MM.1S (cell line): ENCODE results near the gene PRIMA1.

ENCODE experiments used
- DNase-seq: peaks from one replicate; pipeline ENCODE4 v3.0.0-alpha.2; 2015
- H2AFZ ChIP-seq: fragments of 300-600 bp; sonication (generic); 2 replicates; pipeline ENCODE4 v1.6.0; 2016; ENCODE audit warnings: antibody characterized with exemption, low read length
- H3F3A ChIP-seq: fragments of 300-600 bp; sonication (generic); 2 replicates; pipeline ENCODE4 v1.6.1; 2016; ENCODE audit warnings: mild to moderate bottlenecking, antibody characterized with exemption, low read length, moderate library complexity, mixed read lengths; ENCODE audit not compliant: insufficient read depth
- H3K27ac ChIP-seq: fragments of 300-600 bp; sonication (generic); 2 replicates; pipeline ENCODE4 v1.5.1; 2016; ENCODE audit warnings: mild to moderate bottlenecking, low read length
- H3K27me3 ChIP-seq: fragments of 300-600 bp; sonication (generic); replicated peaks from 2 replicates; pipeline ENCODE4 v1.6.0; 2016; ENCODE audit warnings: low read length; ENCODE audit not compliant: insufficient read depth
- H3K36me3 ChIP-seq: fragments of 300-600 bp; sonication (generic); replicated peaks from 2 replicates; pipeline ENCODE4 v1.6.1; 2016; ENCODE audit warnings: mild to moderate bottlenecking, low read length, mixed read lengths; ENCODE audit not compliant: insufficient read depth
- H3K4me1 ChIP-seq: fragments of 300-600 bp; sonication (generic); 2 replicates; pipeline ENCODE4 v1.6.1; 2016; ENCODE audit warnings: low read length, mixed read lengths
- H3K4me2 ChIP-seq: fragments of 300-600 bp; sonication (generic); 2 replicates; pipeline ENCODE4 v1.6.0; 2016; ENCODE audit warnings: low read depth, low read length
- H3K4me3 ChIP-seq: fragments of 300-600 bp; sonication (generic); 2 replicates; pipeline ENCODE4 v1.5.1; 2016; ENCODE audit warnings: low read length, mixed read lengths
- H3K79me2 ChIP-seq: fragments of 300-600 bp; sonication (generic); 2 replicates; pipeline ENCODE4 v1.6.1; 2016; ENCODE audit warnings: mixed run types, low read length, mixed read lengths
- H3K9ac ChIP-seq: fragments of 300-600 bp; sonication (generic); 2 replicates; pipeline ENCODE4 v1.6.1; 2016; ENCODE audit warnings: low read length, mixed read lengths
- H3K9me2 ChIP-seq: fragments of 300-600 bp; sonication (generic); replicated peaks from 2 replicates; pipeline ENCODE4 v1.6.1; 2016; ENCODE audit warnings: mild to moderate bottlenecking, low read length, mixed read lengths; ENCODE audit not compliant: insufficient read depth
- H3K9me3 ChIP-seq: fragments of 300-600 bp; sonication (generic); replicated peaks from 2 replicates; pipeline ENCODE4 v1.6.1; 2016; ENCODE audit warnings: mild to moderate bottlenecking, low read length, mixed read lengths; ENCODE audit not compliant: insufficient read depth
- H4K20me1 ChIP-seq: fragments of 300-600 bp; sonication (generic); 2 replicates; pipeline ENCODE4 v1.6.1; 2016; ENCODE audit warnings: mild to moderate bottlenecking, low read length, moderate library complexity, mixed read lengths; ENCODE audit not compliant: insufficient read depth
- EZH2 ChIP-seq: fragments of 300-600 bp; sonication (generic); optimal IDR thresholded peaks from 2 replicates; pipeline ENCODE3; 2017; ENCODE audit warnings: low read depth, mild to moderate bottlenecking, antibody characterized with exemption, low read length, mixed read lengths
- EZH2phosphoT487 ChIP-seq: fragments of 300-600 bp; sonication (generic); IDR thresholded peaks from 2 replicates; pipeline ENCODE4 v1.6.1; 2018; ENCODE audit warnings: antibody characterized with exemption, low read length
- TF ChIP-seq, protein P1 (sequence below): fragments of 300-600 bp; sonication (generic); IDR thresholded peaks from 2 replicates; pipeline ENCODE4 v1.5.1; 2016; ENCODE audit warnings: antibody characterized with exemption, low read length, mixed read lengths

Gene PRIMA1

GRCh38 chr14:93748208-93749075 is 39.8 kb downstream of the PRIMA1 start:
- Histone ChIP-seq H3K79me2 (no peaks in the 10 kb centered on the region), H3K9me2 (no peaks in the 10 kb centered on the region), H3K4me1 (no peaks in the 10 kb centered on the region), H2AFZ (no peak overlapping the region), H3K27me3 (no peaks in the 10 kb centered on the region), H4K20me1 (no peaks in the 10 kb centered on the region), H3K9me3 (no peaks in the 10 kb centered on the region), H3K9ac (no peak overlapping the region), H3K27ac (no peak overlapping the region), H3K4me2 (no peak overlapping the region), H3F3A (no peaks in the 10 kb centered on the region), H3K36me3 (no peaks in the 10 kb centered on the region), H3K4me3 (no peak overlapping the region)
- TF ChIP-seq, protein P1, sequence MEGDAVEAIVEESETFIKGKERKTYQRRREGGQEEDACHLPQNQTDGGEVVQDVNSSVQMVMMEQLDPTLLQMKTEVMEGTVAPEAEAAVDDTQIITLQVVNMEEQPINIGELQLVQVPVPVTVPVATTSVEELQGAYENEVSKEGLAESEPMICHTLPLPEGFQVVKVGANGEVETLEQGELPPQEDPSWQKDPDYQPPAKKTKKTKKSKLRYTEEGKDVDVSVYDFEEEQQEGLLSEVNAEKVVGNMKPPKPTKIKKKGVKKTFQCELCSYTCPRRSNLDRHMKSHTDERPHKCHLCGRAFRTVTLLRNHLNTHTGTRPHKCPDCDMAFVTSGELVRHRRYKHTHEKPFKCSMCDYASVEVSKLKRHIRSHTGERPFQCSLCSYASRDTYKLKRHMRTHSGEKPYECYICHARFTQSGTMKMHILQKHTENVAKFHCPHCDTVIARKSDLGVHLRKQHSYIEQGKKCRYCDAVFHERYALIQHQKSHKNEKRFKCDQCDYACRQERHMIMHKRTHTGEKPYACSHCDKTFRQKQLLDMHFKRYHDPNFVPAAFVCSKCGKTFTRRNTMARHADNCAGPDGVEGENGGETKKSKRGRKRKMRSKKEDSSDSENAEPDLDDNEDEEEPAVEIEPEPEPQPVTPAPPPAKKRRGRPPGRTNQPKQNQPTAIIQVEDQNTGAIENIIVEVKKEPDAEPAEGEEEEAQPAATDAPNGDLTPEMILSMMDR, result no peak
- TF ChIP-seq EZH2phosphoT487 (no peak), EZH2 (no peak)
- DNase-seq, result no peak

DNA sequence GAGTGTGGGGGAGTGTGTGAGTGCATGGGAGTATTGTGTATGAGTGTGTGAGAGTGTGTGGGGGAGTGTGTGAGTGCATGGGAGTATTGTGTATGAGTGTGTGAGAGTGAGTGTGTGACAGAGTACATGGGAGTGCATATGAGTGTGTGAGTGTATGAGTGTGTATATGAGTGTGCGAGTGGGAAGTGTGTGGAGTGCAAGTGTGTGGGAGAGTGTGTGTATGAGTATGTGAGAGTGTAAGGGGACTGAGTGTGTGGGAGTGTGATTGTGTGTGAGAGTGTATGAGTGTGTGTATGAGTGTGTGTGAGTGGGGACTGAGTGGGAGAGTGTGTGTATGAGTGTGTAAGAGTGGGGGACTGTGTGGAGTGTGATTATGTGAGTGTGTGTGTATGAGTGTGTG is 40.7 kb downstream of the PRIMA1 start:
- no peak for DNase-seq
- H3K4me1 ChIP-seq, result no peaks in the 10 kb centered on the region
- no peak for TF ChIP-seq EZH2phosphoT487
- TF ChIP-seq EZH2, result no peak
- TF ChIP-seq, protein P1, result no peak
- H3K4me3 ChIP-seq, result no peak overlapping the region
- H3K9me2 ChIP-seq, result no peaks in the 10 kb centered on the region
- no peaks in the 10 kb centered on the region for H3K36me3 ChIP-seq
- H3K27me3 ChIP-seq, result no peaks in the 10 kb centered on the region
- H4K20me1 ChIP-seq, result no peaks in the 10 kb centered on the region
- no peaks in the 10 kb centered on the region for H3K79me2 ChIP-seq
- no peak overlapping the region for H3K27ac ChIP-seq
- no peaks in the 10 kb centered on the region for H3F3A ChIP-seq
- H3K4me2 ChIP-seq, result no peak overlapping the region
- no peak overlapping the region for H3K9ac ChIP-seq
- H2AFZ ChIP-seq, result no peak overlapping the region
- no peaks in the 10 kb centered on the region for H3K9me3 ChIP-seq

- Histone ChIP-seq H3K9me3 (no peaks in the 10 kb centered on the region), H3K4me3 (no peak overlapping the region), H3K4me2 (no peak overlapping the region), H4K20me1 (no peaks in the 10 kb centered on the region), H3K27ac (no peak overlapping the region), H2AFZ (no peak overlapping the region), H3K4me1 (no peaks in the 10 kb centered on the region), H3F3A (no peaks in the 10 kb centered on the region), H3K36me3 (no peaks in the 10 kb centered on the region), H3K79me2 (no peaks in the 10 kb centered on the region), H3K9ac (no peak overlapping the region), H3K27me3 (no peaks in the 10 kb centered on the region), H3K9me2 (no peaks in the 10 kb centered on the region)
- TF ChIP-seq, protein P1, result no peak
- TF ChIP-seq EZH2, result no peak
- DNase-seq, result no peak
Measured at GRCh38 chr14:93747102-93747501, 41.2 kb downstream of the PRIMA1 start.
